Activated CD8-positive, alpha-beta T cell treated with anti-CD3 and anti-CD28 coated beads for 36 hours (primary cell): Measurements from ENCODE around the gene COX8A. TPM values are rescaled to one million over a fixed set of nuclear protein-coding genes. Genes with fewer than 3 reads are reported as not detected.
"Not testable (repeated sequence)": the region's sequence is repeated elsewhere in the genome, so short reads cannot be mapped to it uniquely, and the experiment has no call there.

Experiments
- ATAC-seq: fragments of 200-7000 bp; cut with Tn5 transposase; one replicate; pipeline ENCODE4 v1.10.0; 2021; ENCODE audit warnings: mild to moderate bottlenecking, moderate library complexity
- CTCF ChIA-PET: fragments of 350-600 bp; sonication (Branson Sonifier 250); formaldehyde crosslinking; loops from one replicate; lab custom pipeline; 2021; ENCODE audit warnings: antibody characterized with exemption; lab: Charles Lee
- POLR2A ChIA-PET: fragments of 350-600 bp; sonication (Branson Sonifier 250); formaldehyde crosslinking; loops from one replicate; lab custom pipeline; 2021; ENCODE audit warnings: antibody characterized with exemption; lab: Charles Lee
- DNase-seq: peaks from one replicate; pipeline ENCODE4 v3.0.0-alpha.2; 2020
- H3K27ac Mint-ChIP-seq: one replicate; pipeline ENCODE4 v1.8.0; 2021; ENCODE audit warnings: mild to moderate bottlenecking, mixed read lengths
- H3K27me3 Mint-ChIP-seq: one replicate; pipeline ENCODE4 v1.8.0; 2021; ENCODE audit warnings: mixed read lengths
- H3K36me3 Mint-ChIP-seq: one replicate; pipeline ENCODE4 v1.8.0; 2021; ENCODE audit warnings: low read depth, mixed read lengths
- H3K4me1 Mint-ChIP-seq: one replicate; pipeline ENCODE4 v1.8.0; 2021; ENCODE audit warnings: low read depth, mixed read lengths
- H3K4me3 Mint-ChIP-seq: one replicate; pipeline ENCODE4 v1.8.0; 2021; ENCODE audit warnings: mild to moderate bottlenecking, moderate library complexity, mixed read lengths
- H3K9me3 Mint-ChIP-seq: one replicate; pipeline ENCODE4 v1.8.0; 2021; ENCODE audit warnings: mixed read lengths
- intact Hi-C: fragments of 100-400 bp; cut with micrococcal nuclease; formaldehyde crosslinking; loops from one replicate; pipeline ENCODE4 v1.10.0; 2022
- total RNA-seq, 2 experiments: library from RNA; stranded (reverse); gene quantifications; one replicate each; pipeline ENCODE4 v1.2.3, GENCODE V29; 2021
- TF ChIP-seq, protein P1 (sequence below): fragments of 200-600 bp; IDR thresholded peaks from one replicate; pipeline ENCODE4 v1.8.0; 2022; ENCODE audit warnings: antibody characterized with exemption, mild to moderate bottlenecking

The COX8A gene
- total RNA-seq, 2 experiments from 2014 or later, result 436 to 497 TPM

- peak; percentile 94 for ATAC-seq
- ChIA-PET CTCF (interaction anchor here (0.8 to 1.8 kb wide), 6 partner anchors 17 to 313 kb away, joined by 3 to 6 read pairs (median 4); partner anchors contain the start of gene ZFTA), POLR2A (interaction anchor here (0.6 to 1.8 kb wide), 5 partner anchors 10 to 36 kb away, joined by 3 to 13 read pairs (median 4); partner anchors contain the start of gene OTUB1)
- intact Hi-C loops, result no loop called here
- Mint-ChIP-seq H3K9me3 (no peaks in the 10 kb centered on the region), H3K36me3 (peaks cover 23% of the 10 kb centered on the region), H3K27me3 (no peaks in the 10 kb centered on the region), H3K4me1 (peaks cover 28% of the 10 kb centered on the region), H3K4me3 (peak overlapping the region; percentile 0), H3K27ac (peak overlapping the region; percentile 85)
- peak; percentile 78 for DNase-seq
- TF ChIP-seq, protein P1, sequence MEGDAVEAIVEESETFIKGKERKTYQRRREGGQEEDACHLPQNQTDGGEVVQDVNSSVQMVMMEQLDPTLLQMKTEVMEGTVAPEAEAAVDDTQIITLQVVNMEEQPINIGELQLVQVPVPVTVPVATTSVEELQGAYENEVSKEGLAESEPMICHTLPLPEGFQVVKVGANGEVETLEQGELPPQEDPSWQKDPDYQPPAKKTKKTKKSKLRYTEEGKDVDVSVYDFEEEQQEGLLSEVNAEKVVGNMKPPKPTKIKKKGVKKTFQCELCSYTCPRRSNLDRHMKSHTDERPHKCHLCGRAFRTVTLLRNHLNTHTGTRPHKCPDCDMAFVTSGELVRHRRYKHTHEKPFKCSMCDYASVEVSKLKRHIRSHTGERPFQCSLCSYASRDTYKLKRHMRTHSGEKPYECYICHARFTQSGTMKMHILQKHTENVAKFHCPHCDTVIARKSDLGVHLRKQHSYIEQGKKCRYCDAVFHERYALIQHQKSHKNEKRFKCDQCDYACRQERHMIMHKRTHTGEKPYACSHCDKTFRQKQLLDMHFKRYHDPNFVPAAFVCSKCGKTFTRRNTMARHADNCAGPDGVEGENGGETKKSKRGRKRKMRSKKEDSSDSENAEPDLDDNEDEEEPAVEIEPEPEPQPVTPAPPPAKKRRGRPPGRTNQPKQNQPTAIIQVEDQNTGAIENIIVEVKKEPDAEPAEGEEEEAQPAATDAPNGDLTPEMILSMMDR, result no peak
Measured at GRCh38 chr11:63951779-63952536, 22.5 kb upstream of the COX8A start.

DNA sequence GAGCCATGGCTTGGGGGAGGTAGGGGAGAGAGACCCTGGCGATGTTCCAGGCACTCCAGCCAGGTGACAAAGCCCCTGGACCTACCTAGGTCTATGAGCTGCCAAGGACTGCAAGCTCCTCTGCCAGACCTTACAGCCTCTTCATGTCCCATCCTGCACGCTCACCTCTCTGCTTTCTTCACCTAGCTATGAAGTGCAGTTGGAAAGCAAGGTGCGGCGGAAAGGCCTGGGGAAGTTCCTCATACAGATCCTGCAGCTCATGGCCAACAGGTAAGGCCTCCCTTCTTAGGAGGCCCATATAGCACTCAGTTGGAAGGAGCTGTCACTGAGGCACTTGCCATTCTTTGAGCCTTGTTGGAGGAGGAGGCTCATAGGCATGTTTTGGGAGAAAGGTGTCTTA lies 21.9 kb upstream of the COX8A start:
- intact Hi-C loops, result no loop called here
- ChIA-PET CTCF (interaction anchor here (0.7 to 1.8 kb wide), 5 partner anchors 9 to 214 kb away, joined by 3 to 6 read pairs (median 4); partner anchors contain the start of gene ZFTA), POLR2A (interaction anchor here (1.2 to 1.8 kb wide), 3 partner anchors 9 to 33 kb away, joined by 3 to 13 read pairs (median 4); partner anchors contain the start of gene OTUB1)
- ATAC-seq (no peak), DNase-seq (no peak)
- H3K4me1 Mint-ChIP-seq, result peaks cover 28% of the 10 kb centered on the region
- H3K4me3 Mint-ChIP-seq, result peak overlapping the region; percentile 0
- TF ChIP-seq, protein P1, result no peak
- H3K9me3 Mint-ChIP-seq, result no peaks in the 10 kb centered on the region
- peak overlapping the region; percentile 85 for H3K27ac Mint-ChIP-seq
- peaks cover 21% of the 10 kb centered on the region for H3K36me3 Mint-ChIP-seq
- H3K27me3 Mint-ChIP-seq, result no peaks in the 10 kb centered on the region

DNA sequence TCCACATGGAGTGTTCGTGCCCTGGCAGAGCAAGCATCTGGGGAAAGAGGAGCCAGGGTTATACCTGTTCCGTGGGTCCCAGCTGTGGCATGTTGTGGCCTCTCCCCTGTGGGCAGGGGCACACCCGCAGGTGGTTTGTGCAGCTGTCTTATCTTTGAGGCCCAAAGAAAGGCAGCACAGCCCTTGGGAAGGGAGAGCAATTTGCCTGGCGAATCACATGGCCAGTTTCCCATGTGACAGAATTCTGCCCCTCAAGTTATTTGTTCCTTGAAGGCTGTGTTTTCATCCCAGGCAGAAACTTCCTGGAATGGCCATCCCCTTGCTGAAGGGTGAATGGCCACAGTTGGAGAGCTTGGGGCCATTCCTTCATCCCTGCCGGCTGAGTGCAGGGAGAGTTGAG lies 16.4 kb upstream of the COX8A start:
- intact Hi-C loops, result no loop called here
- POLR2A ChIA-PET, result interaction anchor here (0.5 kb wide), 1 partner anchor 36 kb away, joined by 3 read pairs; no protein-coding TSS in a partner anchor
- TF ChIP-seq, protein P1, result no peak
- DNase-seq (no peak), ATAC-seq (no peak)
- Mint-ChIP-seq H3K27ac (no peak overlapping the region), H3K4me1 (peaks cover 21% of the 10 kb centered on the region), H3K36me3 (peaks cover 12% of the 10 kb centered on the region), H3K9me3 (no peaks in the 10 kb centered on the region), H3K27me3 (no peaks in the 10 kb centered on the region), H3K4me3 (no peak overlapping the region)
- CTCF ChIA-PET, result interaction anchor here (1.1 to 2.3 kb wide), 5 partner anchors 12 to 121 kb away, joined by 3 to 10 read pairs (median 3); no protein-coding TSS in a partner anchor

DNA sequence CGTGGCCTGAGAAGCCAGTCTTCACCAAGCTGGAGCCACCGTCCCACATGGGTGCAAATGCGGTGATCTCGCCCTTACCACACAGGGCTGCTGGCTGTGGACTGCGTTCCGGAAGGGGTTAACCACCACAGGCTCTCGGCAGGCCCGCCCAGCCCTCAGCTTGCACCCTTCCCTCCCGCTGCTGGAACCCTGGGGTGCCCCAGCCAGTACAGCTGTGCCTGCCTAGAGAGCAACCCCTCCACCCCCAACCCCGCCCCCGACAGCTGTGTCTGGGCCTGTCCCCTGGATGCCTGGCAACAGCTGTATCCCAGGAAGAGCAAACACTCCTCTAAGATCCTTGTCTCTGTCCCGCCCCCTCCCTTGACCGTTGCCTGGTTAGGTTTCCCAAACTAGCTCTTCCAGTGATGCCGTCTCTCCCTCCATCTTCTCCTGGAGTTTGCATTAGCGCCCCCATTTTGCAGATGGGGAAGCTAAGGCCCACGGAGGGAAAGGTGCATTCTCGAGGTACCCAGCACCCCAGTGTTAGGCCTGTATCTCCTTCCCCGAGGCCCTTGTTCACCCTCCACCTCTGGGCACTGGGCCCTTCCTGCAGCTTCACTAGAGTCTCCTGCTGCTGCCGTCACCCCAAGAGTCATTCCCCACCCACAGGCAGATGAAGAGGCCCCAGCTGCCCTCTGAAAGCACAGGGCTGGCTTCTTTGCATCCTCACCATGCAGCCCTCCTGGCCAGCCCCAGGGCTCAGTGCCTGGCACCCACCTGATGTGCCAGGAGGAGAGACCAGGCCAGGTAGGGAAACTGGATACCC lies 12.6 kb upstream of the COX8A start:
- no peak overlapping the region for H3K4me3 Mint-ChIP-seq
- POLR2A ChIA-PET, result interaction anchor here (0.8 to 1.9 kb wide), 3 partner anchors 10 to 38 kb away, joined by 3 to 13 read pairs (median 4); no protein-coding TSS in a partner anchor
- H3K27ac Mint-ChIP-seq, result no peak overlapping the region
- TF ChIP-seq, protein P1, result no peak
- CTCF ChIA-PET, result interaction anchor here (0.9 to 3.6 kb wide), 5 partner anchors 9 to 186 kb away, joined by 3 to 19 read pairs (median 4); no protein-coding TSS in a partner anchor
- H3K27me3 Mint-ChIP-seq, result no peaks in the 10 kb centered on the region
- no peaks in the 10 kb centered on the region for H3K9me3 Mint-ChIP-seq
- ATAC-seq (peak; percentile 64), DNase-seq (peak; percentile 35)
- intact Hi-C loops, result no loop called here
- H3K36me3 Mint-ChIP-seq, result no peaks in the 10 kb centered on the region
- peaks cover 14% of the 10 kb centered on the region for H3K4me1 Mint-ChIP-seq

DNA sequence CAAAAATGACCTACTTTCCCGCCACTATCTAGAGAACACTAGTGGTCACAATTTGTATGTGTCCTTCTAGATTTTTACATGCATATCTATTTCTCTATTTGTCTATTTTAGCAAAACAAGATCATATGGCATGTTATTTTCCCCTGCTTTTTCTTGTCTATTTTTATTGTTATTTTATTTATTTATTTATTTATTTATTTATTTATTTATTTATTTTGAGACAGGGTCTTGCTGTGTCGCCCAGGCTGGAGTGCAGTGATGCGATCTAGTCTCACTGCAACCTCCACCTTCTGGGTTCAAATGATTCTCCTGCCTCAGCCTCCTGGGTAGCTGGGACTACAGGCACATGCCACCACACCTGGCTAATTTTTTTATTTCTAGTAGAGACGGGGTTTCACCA lies 10.5 kb upstream of the COX8A start:
- H3K36me3 Mint-ChIP-seq, ATAC-seq, H3K27me3 Mint-ChIP-seq, DNase-seq, H3K9me3 Mint-ChIP-seq, intact Hi-C loops, H3K4me3 Mint-ChIP-seq, H3K27ac Mint-ChIP-seq, POLR2A ChIA-PET: not testable (repeated sequence)
- CTCF ChIA-PET, result interaction anchor here (1.2 kb wide), 1 partner anchor 37 kb away, joined by 3 read pairs; no protein-coding TSS in a partner anchor
- peaks cover 14% of the 10 kb centered on the region for H3K4me1 Mint-ChIP-seq
